Measurements from ENCODE around the gene CIRBP. TPM values are rescaled to one million over a fixed set of nuclear protein-coding genes. Genes with fewer than 3 reads are reported as not detected.
A peak's percentile ranks its signal among the peaks of the same experiment; 100 is the strongest.

CIRBP gene
- total and polyA plus RNA-seq, 2 donors (not counting 1 experiment from before 2014, with no cell fraction given) = 643 to 1,164 TPM

- no peak for ATAC-seq (ENCODE audit: low read depth)
- peaks cover 36 to 57% of the 10 kb centered on the region in 2 donors for H3K4me1 ChIP-seq (ENCODE audit: control insufficient read depth in 2 of 2, insufficient read depth in 2 of 2, low read length in 2 of 2)
Observed at GRCh38 chr19:1251330-1252220, 17.6 kb upstream of the CIRBP start.

More at GRCh38 chr19:1251330-1252220, 17.6 kb upstream of the CIRBP start:
- H4K20me1 ChIP-seq (ENCODE audit: control insufficient read depth, insufficient read depth, low read length, poor library complexity, severe bottlenecking) = peaks cover 58% of the 10 kb centered on the region
- peak; percentile 75 for DNase-seq
- Mint-ChIP-seq H3K4me1 (peaks cover 37% of the 10 kb centered on the region), H3K27ac (peak overlapping the region; percentile 92), H3K27me3 (no peaks in the 10 kb centered on the region), H3K4me3 (peak overlapping the region; percentile 91), H3K9me3 (ENCODE audit: insufficient read depth) (no peaks in the 10 kb centered on the region)
- WGBS (ENCODE audit: insufficient coverage) = 2% methylated on average over 24 of the region's 41 CpGs
- TF ChIP-seq CTCF (IDR thresholded peaks at IDR 0.05) (no peak), EZH2 (IDR thresholded peaks at IDR 0.05; ENCODE audit: borderline replicate concordance, insufficient read depth, low read depth, low read length, poor library complexity, severe bottlenecking) (no peak)
- H3K27ac ChIP-seq (ENCODE audit: low read length in 2 of 2) = peak overlapping the region; percentile 74 to 89
- intact Hi-C loops (cut with micrococcal nuclease) = no loop called here
- H3K9ac ChIP-seq (ENCODE audit: low read length) = peak overlapping the region; percentile 86
- H3K4me3 ChIP-seq (ENCODE audit: control extremely low read depth in 1 of 5, extremely low read depth in 1 of 5, insufficient read depth in 1 of 5, low read depth in 2 of 5, low read length in 4 of 5) = peak overlapping the region; percentile 61 to 92 (median 86)
- H3K79me2 ChIP-seq (ENCODE audit: control insufficient read depth, insufficient read depth, low read length) = peaks cover 62% of the 10 kb centered on the region
- peak overlapping the region; percentile 98 for H3K4me2 ChIP-seq (replicated peaks; ENCODE audit: low read depth, low read length, poor library complexity, severe bottlenecking)
- H2AFZ ChIP-seq (ENCODE audit: insufficient read depth, low read depth, low read length, poor library complexity, severe bottlenecking) = no peak overlapping the region
- POLR2A ChIA-PET = interaction anchor here (0.8 to 10.7 kb wide), 3 partner anchors 8 to 36 kb away, joined by 3 to 305 read pairs (median 3); partner anchors contain the start of gene CIRBP
- H3K36me3 ChIP-seq (replicated peaks in 1 of 2; ENCODE audit: control extremely low read depth in 1 of 2, control insufficient read depth in 1 of 2, extremely low read depth in 1 of 2, insufficient read depth in 2 of 2, low read length in 1 of 2) = peaks cover 0 to 35% of the 10 kb centered on the region in 2 experiments
- CTCF ChIA-PET = interaction anchor here (0.9 to 5.8 kb wide), 2 partner anchors 13 to 18 kb away, joined by 3 to 113 read pairs; partner anchors contain the start of gene CIRBP
- no peaks in the 10 kb centered on the region for H3K9me3 ChIP-seq (ENCODE audit: control extremely low read depth in 1 of 3, control insufficient read depth in 2 of 3, insufficient read depth in 1 of 3, low read length in 2 of 3)
- no peaks in the 10 kb centered on the region for H3K27me3 ChIP-seq (replicated peaks in 1 of 4; ENCODE audit: control extremely low read depth in 1 of 4, control insufficient read depth in 3 of 4, insufficient read depth in 4 of 4, low read length in 3 of 4)
